Liver (tissue), 9 donors: ENCODE results near the gene GPX7. TPM values are rescaled to one million over a fixed set of nuclear protein-coding genes. Genes with fewer than 3 reads are reported as not detected.

ENCODE experiments used
- DNase-seq: peaks from one replicate; pipeline ENCODE4 v3.0.0-alpha.2; 2017; ENCODE audit warnings: low spot score
- H3K27ac ChIP-seq, 2 donors: one replicate each; pipeline ENCODE4 v1.7.0; 2013; ENCODE audit warnings: inconsistent platforms in 2 of 2, low read length in 2 of 2, control low read depth in 1 of 2, low read depth in 1 of 2, mild to moderate bottlenecking in 1 of 2
- H3K27me3 ChIP-seq, 4 donors: one replicate each; pipeline versions ENCODE4 v1.6.1 to v1.7.0; 2013; ENCODE audit warnings: low read length in 3 of 4, inconsistent platforms in 1 of 4, mild to moderate bottlenecking in 1 of 4, moderate library complexity in 1 of 4; ENCODE audit not compliant: control insufficient read depth in 4 of 4, insufficient read depth in 4 of 4
- H3K36me3 ChIP-seq, 4 donors: one replicate each; pipeline versions ENCODE4 v1.6.1 to v1.7.0; 2013; ENCODE audit warnings: low read length in 3 of 4, mild to moderate bottlenecking in 3 of 4, low read depth in 1 of 4, moderate library complexity in 1 of 4; ENCODE audit not compliant: control insufficient read depth in 4 of 4, insufficient read depth in 3 of 4
- H3K4me1 ChIP-seq, 4 donors: one replicate each; pipeline versions ENCODE4 v1.6.1 to v1.7.0; 2013; ENCODE audit warnings: low read length in 3 of 4, mild to moderate bottlenecking in 3 of 4, moderate library complexity in 1 of 4; ENCODE audit not compliant: control insufficient read depth in 4 of 4, insufficient read depth in 4 of 4
- H3K4me3 ChIP-seq, 3 donors: one replicate each; pipeline versions ENCODE4 v1.6.1 to v1.7.0; 2013; ENCODE audit warnings: low read length in 3 of 3, control low read depth in 1 of 3, low read depth in 1 of 3, mild to moderate bottlenecking in 1 of 3
- H3K9ac ChIP-seq, 2 donors: one replicate each; pipeline ENCODE4 v1.7.0; 2013; ENCODE audit warnings: low read length in 2 of 2, mild to moderate bottlenecking in 2 of 2, moderate library complexity in 2 of 2, control low read depth in 1 of 2, low read depth in 1 of 2
- H3K9me3 ChIP-seq, 4 donors: one replicate each; pipeline versions ENCODE4 v1.6.1 to v1.7.0; 2013; ENCODE audit warnings: low read length in 3 of 4; ENCODE audit not compliant: control insufficient read depth in 4 of 4
- EGR1 ChIP-seq, 2 donors: IDR thresholded peaks; 2 replicates each; pipeline ENCODE4 v1.6.1; 2016 to 2018; ENCODE audit warnings: antibody characterized with exemption in 2 of 2, low read depth in 2 of 2
- FOXA1 ChIP-seq: IDR thresholded peaks from 2 replicates; pipeline ENCODE4 v1.6.1; 2016; ENCODE audit warnings: antibody characterized with exemption
- GABPA ChIP-seq, 2 donors: IDR thresholded peaks in 1 of 2; conservative IDR thresholded peaks in 1 of 2; 2 replicates each; pipeline ENCODE4 v1.6.1; 2016; ENCODE audit warnings: antibody characterized with exemption in 2 of 2, mild to moderate bottlenecking in 1 of 2, moderate library complexity in 1 of 2
- HNF4A ChIP-seq, 2 donors: conservative IDR thresholded peaks; 2 replicates each; pipeline ENCODE4 v1.6.1; 2016; ENCODE audit warnings: antibody characterized with exemption in 2 of 2, mild to moderate bottlenecking in 2 of 2
- HNF4G ChIP-seq: IDR thresholded peaks from 2 replicates; pipeline ENCODE4 v1.6.1; 2016; ENCODE audit warnings: antibody characterized with exemption
- JUND ChIP-seq, 2 donors: IDR thresholded peaks; 2 replicates each; pipeline ENCODE4 v1.6.1; 2016; ENCODE audit warnings: antibody characterized with exemption in 2 of 2
- MAX ChIP-seq: IDR thresholded peaks from 2 replicates; pipeline ENCODE4 v1.6.1; 2016; ENCODE audit warnings: antibody characterized with exemption
- NR2F2 ChIP-seq: IDR thresholded peaks from 2 replicates; pipeline ENCODE4 v1.6.1; 2016; ENCODE audit warnings: antibody characterized with exemption
- RAD21 ChIP-seq, 2 donors: IDR thresholded peaks; 2 replicates each; pipeline ENCODE4 v1.6.1; 2016; ENCODE audit warnings: antibody characterized with exemption in 2 of 2, mild to moderate bottlenecking in 2 of 2
- RXRA ChIP-seq, 2 donors: IDR thresholded peaks; 2 replicates each; pipeline ENCODE4 v1.6.1; 2017 to 2018; ENCODE audit warnings: antibody characterized with exemption in 2 of 2, mild to moderate bottlenecking in 1 of 2
- SP1 ChIP-seq: IDR thresholded peaks from 2 replicates; pipeline ENCODE4 v1.6.1; 2018; ENCODE audit warnings: antibody characterized with exemption, mild to moderate bottlenecking
- TAF1 ChIP-seq: conservative IDR thresholded peaks from 2 replicates; pipeline ENCODE4 v1.6.1; 2016; ENCODE audit warnings: antibody characterized with exemption, mild to moderate bottlenecking
- YY1 ChIP-seq: IDR thresholded peaks from 2 replicates; pipeline ENCODE4 v1.6.1; 2016; ENCODE audit warnings: antibody characterized with exemption, mild to moderate bottlenecking
- ZBTB33 ChIP-seq: IDR thresholded peaks from 2 replicates; pipeline ENCODE4 v1.6.1; 2016; ENCODE audit warnings: antibody characterized with exemption
- WGBS: extraction: QIAGEN DNeasy Blood & Tissue Kit; methylation state at CpG from one replicate; pipeline ENCODE4 v1.1.7; 2013; 5-methylcytosine and 5-hydroxymethylcytosine counted together
- polyA plus RNA-seq, 2 donors: library from polyadenylated mRNA; stranded (reverse) in 1 of 2; unstranded in 1 of 2; fragments of 200-250 nt in 1 of 2; fragments of >200 nt in 1 of 2; fragmentation: Nextera tagmentation in 1 of 2; extraction: Ambion mirVana in 1 of 2; gene quantifications; one replicate each; pipeline versions ENCODE4 v1.2.1 to v1.2.3, GENCODE V29; 2013 to 2015
- total RNA-seq, 2 donors: library from RNA; depleted of rRNA; stranded (reverse); fragments of >200 nt; gene quantifications; one replicate each; pipeline ENCODE4 v1.2.3, GENCODE V29; 2014
- TF ChIP-seq, protein P1 (sequence below): IDR thresholded peaks from 2 replicates; pipeline ENCODE4 v1.6.1; 2016; ENCODE audit warnings: antibody characterized with exemption
- TF ChIP-seq, protein P2 (sequence below): IDR thresholded peaks from 2 replicates; pipeline ENCODE4 v1.6.1; 2016; ENCODE audit warnings: antibody characterized with exemption, mild to moderate bottlenecking
- TF ChIP-seq, protein P3 (sequence below): fragments of 150-350 bp; IDR thresholded peaks from 2 replicates; pipeline ENCODE4 v1.5.1; 2017; ENCODE audit warnings: improper control_type of control experiment, low read depth, low read length; ENCODE audit not compliant: missing input control
- donor health status: healthy.
- donor health status: healthy.
- donor health status: healthy.
- donor health status: healthy.
- donor health status: healthy.

Gene GPX7
- total and polyA plus RNA-seq, 4 donors = 3.9 to 33.0 (median 5.8) TPM

DNA sequence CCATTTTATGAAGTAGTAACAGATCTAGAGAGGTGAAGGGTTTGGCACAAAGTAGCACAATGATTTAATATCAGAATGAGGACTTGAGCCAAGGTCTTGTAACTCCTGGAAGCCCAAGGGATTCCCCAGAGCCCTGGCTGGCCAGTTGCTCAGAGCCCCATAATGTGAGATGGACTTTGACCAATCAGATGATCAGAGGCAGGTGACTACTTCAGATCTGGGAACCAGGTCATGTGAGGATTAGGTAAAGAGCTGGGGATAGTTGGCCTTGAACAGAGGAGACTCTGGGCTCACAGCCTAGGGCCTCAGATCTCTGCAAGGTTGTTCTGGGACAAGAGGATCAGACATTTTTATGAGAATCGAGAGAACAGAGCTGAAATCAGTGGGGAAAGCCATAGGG, 49.7 kb downstream of the GPX7 start (continued):
- peak; percentile 80 for TF ChIP-seq ZBTB33
- peak; percentile 95 for TF ChIP-seq HNF4G
- TF ChIP-seq NR2F2 = peak; percentile 21
- TF ChIP-seq RAD21 (IDR thresholded peaks at IDR 0.05) = peak; percentile 58 to 60
- TF ChIP-seq MAX = peak; percentile 73
- TF ChIP-seq SP1 = peak; percentile 88
- TF ChIP-seq RXRA (IDR thresholded peaks at IDR 0.05) = peak; percentile 94 to 96
- no peak for TF ChIP-seq TAF1
- TF ChIP-seq JUND (IDR thresholded peaks at IDR 0.05) = peak; percentile 63 to 70
- peak; percentile 83 for TF ChIP-seq YY1
- TF ChIP-seq HNF4A (conservative IDR thresholded peaks at IDR 0.05) = peak; percentile 97 to 99
- TF ChIP-seq, protein P1, sequence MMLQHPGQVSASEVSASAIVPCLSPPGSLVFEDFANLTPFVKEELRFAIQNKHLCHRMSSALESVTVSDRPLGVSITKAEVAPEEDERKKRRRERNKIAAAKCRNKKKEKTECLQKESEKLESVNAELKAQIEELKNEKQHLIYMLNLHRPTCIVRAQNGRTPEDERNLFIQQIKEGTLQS = peak; percentile 40

DNA sequence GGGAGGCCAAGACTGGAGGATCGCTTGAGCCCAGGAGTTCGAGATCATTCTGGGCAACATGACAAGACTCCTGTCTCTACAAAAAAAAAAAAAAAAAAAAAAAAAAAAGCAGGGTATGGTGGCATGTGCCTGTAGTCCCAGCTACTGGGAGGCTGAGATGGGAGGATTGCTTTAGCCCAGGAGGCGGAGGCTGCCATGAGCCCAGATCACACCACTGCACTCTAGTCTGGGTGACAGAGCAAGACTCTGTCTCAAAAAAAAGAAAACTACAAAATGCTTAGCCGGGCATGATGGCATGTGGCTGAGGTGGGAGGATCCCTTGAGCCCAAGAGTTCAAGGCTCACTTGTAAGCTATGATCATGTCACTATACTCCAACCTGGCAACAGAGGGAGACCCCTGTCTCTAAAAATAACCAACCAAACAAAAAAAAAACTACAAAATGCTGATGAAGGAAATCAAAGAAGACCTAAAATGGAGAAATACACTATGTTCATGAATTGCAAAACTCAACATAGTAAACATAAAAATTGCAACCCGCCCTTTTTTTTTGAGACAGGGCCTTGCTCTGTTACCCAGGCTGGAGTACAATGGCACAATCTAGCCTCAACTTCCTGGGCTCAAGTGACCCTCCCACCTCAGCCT, 51.2 kb downstream of the GPX7 start:
- no peaks in the 10 kb centered on the region for H3K27me3 ChIP-seq
- H3K9me3 ChIP-seq = no peaks in the 10 kb centered on the region
- no peak overlapping the region for H3K27ac ChIP-seq
- no peaks in the 10 kb centered on the region for H3K36me3 ChIP-seq
- H3K4me3 ChIP-seq = no peak overlapping the region
- no peak for TF ChIP-seq ZBTB33
- TF ChIP-seq FOXA1 = no peak
- TF ChIP-seq GABPA (IDR thresholded peaks at IDR 0.05 in 1 of 2, conservative IDR thresholded peaks at IDR 0.05 in 1 of 2) = no peak
- TF ChIP-seq YY1 = no peak
- TF ChIP-seq, protein P2, sequence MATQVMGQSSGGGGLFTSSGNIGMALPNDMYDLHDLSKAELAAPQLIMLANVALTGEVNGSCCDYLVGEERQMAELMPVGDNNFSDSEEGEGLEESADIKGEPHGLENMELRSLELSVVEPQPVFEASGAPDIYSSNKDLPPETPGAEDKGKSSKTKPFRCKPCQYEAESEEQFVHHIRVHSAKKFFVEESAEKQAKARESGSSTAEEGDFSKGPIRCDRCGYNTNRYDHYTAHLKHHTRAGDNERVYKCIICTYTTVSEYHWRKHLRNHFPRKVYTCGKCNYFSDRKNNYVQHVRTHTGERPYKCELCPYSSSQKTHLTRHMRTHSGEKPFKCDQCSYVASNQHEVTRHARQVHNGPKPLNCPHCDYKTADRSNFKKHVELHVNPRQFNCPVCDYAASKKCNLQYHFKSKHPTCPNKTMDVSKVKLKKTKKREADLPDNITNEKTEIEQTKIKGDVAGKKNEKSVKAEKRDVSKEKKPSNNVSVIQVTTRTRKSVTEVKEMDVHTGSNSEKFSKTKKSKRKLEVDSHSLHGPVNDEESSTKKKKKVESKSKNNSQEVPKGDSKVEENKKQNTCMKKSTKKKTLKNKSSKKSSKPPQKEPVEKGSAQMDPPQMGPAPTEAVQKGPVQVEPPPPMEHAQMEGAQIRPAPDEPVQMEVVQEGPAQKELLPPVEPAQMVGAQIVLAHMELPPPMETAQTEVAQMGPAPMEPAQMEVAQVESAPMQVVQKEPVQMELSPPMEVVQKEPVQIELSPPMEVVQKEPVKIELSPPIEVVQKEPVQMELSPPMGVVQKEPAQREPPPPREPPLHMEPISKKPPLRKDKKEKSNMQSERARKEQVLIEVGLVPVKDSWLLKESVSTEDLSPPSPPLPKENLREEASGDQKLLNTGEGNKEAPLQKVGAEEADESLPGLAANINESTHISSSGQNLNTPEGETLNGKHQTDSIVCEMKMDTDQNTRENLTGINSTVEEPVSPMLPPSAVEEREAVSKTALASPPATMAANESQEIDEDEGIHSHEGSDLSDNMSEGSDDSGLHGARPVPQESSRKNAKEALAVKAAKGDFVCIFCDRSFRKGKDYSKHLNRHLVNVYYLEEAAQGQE = no peak
- TF ChIP-seq NR2F2 = no peak
- TF ChIP-seq, protein P3, sequence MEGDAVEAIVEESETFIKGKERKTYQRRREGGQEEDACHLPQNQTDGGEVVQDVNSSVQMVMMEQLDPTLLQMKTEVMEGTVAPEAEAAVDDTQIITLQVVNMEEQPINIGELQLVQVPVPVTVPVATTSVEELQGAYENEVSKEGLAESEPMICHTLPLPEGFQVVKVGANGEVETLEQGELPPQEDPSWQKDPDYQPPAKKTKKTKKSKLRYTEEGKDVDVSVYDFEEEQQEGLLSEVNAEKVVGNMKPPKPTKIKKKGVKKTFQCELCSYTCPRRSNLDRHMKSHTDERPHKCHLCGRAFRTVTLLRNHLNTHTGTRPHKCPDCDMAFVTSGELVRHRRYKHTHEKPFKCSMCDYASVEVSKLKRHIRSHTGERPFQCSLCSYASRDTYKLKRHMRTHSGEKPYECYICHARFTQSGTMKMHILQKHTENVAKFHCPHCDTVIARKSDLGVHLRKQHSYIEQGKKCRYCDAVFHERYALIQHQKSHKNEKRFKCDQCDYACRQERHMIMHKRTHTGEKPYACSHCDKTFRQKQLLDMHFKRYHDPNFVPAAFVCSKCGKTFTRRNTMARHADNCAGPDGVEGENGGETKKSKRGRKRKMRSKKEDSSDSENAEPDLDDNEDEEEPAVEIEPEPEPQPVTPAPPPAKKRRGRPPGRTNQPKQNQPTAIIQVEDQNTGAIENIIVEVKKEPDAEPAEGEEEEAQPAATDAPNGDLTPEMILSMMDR = no peak
- TF ChIP-seq RAD21 (IDR thresholded peaks at IDR 0.05) = no peak
- TF ChIP-seq EGR1 (IDR thresholded peaks at IDR 0.05; ENCODE audit: low read depth in 2 of 2) = no peak
- no peak for TF ChIP-seq JUND (IDR thresholded peaks at IDR 0.05)
- TF ChIP-seq HNF4A (conservative IDR thresholded peaks at IDR 0.05) = no peak
- no peak for TF ChIP-seq TAF1
- H3K4me1 ChIP-seq = peaks cover 0 to 8% (median 2%) of the 10 kb centered on the region in 4 donors
- whole genome bisulfite sequencing = 88% methylated on average over 5 of the region's 5 CpGs
- DNase-seq = no peak
- H3K9ac ChIP-seq = no peak overlapping the region
